ENCODE data around the gene GTF2H3.

DNA sequence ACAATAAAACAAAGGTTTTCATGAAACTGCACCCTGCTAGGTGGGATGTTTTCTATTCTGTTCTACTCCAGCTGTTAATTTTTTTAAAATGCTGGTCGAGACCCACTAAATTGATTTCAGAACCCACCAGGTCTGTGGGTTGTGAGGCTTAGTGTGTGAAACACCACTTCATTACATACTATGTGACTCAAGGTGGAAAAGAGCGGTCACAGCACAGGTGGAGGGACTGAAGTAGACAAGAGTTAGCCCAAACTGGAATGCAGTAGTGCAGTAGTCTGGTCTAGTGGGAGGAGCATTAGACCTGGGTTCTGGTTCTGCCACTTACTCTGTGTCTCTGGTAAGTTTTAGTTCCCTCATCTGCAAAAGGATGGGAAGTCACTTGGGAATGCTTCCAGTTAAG lies 19.5 kb upstream of the GTF2H3 start:
- TF ChIP-seq EP300 (IDR thresholded peaks at IDR 0.05; ENCODE audit: borderline replicate concordance) (no peak), FOXM1 (IDR thresholded peaks at IDR 0.05; ENCODE audit: borderline replicate concordance, low read depth) (no peak), TAF1 (IDR thresholded peaks at IDR 0.05; ENCODE audit: low read depth) (no peak), CEBPB (IDR thresholded peaks at IDR 0.05) (no peak)
- TF ChIP-seq, protein P1, sequence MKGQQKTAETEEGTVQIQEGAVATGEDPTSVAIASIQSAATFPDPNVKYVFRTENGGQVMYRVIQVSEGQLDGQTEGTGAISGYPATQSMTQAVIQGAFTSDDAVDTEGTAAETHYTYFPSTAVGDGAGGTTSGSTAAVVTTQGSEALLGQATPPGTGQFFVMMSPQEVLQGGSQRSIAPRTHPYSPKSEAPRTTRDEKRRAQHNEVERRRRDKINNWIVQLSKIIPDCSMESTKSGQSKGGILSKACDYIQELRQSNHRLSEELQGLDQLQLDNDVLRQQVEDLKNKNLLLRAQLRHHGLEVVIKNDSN (IDR thresholded peaks at IDR 0.05), result no peak
